HG02763 (cell line): ENCODE results near the gene OPN4.

Experiments used
- ATAC-seq: cut with Tn5 transposase; IDR thresholded peaks from one replicate; pipeline ENCODE4 v1.9.1; 2021; ENCODE audit warnings: mild to moderate bottlenecking, moderate library complexity; ENCODE audit not compliant: unreplicated experiment

OPN4 gene

GRCh38 chr10:86647773-86648703, 6.3 kb upstream of the OPN4 start:
- ATAC-seq, result no peak

- ATAC-seq, result no peak
Observed at GRCh38 chr10:86648704-86649427, 5.5 kb upstream of the OPN4 start.

- ATAC-seq, result no peak
Observed at GRCh38 chr10:86649471-86650150, 4.7 kb upstream of the OPN4 start.

- no peak for ATAC-seq
Observed at GRCh38 chr10:86650151-86650550, 4.2 kb upstream of the OPN4 start.

DNA sequence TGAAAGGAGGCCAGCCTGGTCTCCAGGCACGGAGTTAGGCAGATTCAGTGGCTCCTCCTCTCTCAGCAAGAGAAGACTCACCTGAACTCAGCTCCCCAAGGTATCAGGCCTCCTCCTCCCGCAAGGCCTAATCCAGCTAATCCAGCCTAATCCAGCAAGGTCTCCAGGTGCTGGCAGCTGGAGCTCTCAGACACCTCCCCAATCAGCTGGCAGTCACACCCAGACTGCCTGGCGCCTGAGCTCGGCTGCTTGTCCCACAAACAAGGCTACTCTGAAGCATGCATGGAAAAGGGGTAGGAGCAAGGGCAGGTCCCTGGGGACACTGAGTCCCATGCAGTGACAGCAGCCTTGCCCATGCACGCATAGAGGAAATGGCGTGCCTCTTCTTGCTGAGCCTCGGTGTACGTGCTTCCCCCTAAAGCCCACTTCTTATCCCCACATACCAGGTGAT, 3.3 kb upstream of the OPN4 start:
- ATAC-seq, result no peak

- no peak for ATAC-seq
Observed at GRCh38 chr10:86651631-86652331, 2.6 kb upstream of the OPN4 start.

DNA sequence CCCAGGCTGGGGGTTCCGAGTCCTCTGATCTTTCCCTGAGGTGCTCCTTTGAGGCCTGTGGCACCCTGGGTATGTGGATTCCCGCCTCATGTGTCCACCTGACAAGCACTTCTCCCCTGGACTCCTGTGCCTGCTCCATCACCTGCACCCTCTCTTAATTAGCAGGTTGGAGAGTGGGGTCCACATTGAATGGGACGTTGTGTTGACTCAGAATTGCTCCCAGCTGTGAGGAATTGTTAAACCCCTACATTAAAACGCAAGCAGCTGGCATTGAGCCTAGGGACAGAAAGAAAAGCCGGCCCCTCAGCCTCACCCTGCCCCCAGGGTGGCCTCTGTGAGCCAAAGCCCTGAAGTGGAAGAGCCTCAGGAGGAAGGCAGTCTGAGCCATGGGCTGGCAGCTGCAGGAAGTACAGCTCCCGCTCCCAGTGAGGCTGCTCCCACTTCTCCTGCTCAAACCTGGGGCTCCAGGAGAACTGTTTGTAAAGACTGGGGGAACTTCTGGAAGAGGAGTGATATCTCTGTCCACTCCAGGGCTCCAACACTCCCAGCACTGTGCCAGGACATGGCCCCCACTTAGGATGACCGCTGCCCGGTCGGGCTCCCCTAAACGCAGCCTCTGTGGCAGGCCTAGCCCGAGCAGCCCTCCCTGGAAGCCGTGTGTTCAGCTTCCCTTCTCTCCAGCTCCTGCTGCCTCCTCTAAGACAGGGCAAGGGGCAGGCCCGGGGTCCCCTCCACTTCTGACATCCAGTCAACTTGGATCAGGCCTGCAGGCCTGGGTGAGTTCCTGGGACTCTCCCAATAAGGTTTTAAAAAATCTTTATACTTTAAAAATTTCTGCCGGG, 1.8 kb upstream of the OPN4 start:
- ATAC-seq, result no peak

DNA sequence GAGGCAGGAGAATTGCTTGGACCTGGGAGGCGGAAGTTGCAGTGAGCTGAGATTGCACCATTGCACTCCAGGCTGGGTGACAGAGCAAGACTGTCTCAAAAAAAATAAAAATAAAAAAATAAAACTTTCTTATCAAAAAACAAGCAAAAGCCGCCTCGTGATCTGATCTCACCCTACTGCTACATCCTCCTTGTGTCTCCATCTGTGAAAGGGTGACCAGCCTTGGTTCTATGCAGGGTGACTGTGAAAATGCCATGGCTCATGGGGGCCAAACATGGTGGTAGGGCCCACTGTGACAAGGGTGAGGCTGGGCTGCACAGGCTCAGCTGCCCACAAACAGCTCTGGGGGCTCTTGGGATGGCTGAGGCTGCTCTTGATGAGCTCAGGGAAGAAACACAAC, 968 bp upstream of the OPN4 start:
- ATAC-seq, result no peak

DNA sequence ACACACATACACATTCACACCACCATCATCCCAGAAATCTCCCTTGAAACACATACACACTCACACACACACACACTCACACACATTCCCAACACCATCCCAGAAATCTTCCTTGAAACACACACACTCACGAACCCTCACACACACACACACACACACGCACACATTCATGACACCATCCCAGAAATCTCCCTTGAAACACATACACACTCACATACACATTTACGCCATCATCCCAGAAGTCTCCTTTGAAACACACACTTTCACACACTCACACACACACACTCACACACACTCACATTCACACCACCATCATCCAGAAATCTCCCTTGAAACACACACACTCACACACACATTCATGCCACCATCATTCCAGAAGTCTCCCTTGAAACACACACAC, 360 bp upstream of the OPN4 start:
- no peak for ATAC-seq

DNA sequence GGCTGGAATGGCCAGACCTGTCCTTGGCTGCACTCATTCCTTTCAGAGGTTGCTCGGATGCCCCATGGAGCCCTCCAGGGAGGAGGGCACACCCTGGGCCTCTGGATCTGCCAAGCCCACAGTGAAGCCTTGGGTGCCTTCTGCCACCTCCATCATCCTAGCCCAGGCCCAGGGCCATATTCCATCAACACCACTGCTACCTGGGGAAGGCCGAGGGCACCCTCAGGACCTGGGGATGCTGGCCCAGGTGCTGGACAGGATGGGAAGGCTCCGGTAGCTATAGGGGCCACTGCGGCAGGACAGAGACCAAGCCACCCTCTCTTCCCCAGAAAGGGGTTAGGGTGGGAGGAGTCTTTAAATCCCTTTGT, 810 bp downstream of the OPN4 start:
- ATAC-seq, result no peak

DNA sequence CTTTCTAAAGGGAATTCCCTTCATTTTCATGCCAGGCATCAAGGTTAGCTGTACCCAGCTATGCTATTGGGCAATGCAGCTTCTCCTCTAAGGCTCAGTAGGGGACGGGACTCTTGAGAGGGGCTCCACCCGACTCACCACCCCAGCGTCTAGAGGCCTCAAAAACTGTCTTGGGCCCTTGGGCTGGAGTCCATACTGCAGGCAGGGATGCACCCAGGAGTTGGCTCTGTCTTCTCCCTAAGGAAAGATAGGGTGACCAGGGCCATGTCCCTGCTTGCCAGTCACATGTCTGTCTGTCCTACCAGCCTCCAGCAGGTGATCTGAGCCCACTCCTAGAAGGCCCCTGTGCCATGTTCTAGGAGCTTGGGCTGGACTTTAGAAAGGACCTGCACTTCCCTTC, 1.2 kb downstream of the OPN4 start:
- no peak for ATAC-seq

GRCh38 chr10:86657011-86657395, 2.7 kb downstream of the OPN4 start:
- ATAC-seq, result no peak

DNA sequence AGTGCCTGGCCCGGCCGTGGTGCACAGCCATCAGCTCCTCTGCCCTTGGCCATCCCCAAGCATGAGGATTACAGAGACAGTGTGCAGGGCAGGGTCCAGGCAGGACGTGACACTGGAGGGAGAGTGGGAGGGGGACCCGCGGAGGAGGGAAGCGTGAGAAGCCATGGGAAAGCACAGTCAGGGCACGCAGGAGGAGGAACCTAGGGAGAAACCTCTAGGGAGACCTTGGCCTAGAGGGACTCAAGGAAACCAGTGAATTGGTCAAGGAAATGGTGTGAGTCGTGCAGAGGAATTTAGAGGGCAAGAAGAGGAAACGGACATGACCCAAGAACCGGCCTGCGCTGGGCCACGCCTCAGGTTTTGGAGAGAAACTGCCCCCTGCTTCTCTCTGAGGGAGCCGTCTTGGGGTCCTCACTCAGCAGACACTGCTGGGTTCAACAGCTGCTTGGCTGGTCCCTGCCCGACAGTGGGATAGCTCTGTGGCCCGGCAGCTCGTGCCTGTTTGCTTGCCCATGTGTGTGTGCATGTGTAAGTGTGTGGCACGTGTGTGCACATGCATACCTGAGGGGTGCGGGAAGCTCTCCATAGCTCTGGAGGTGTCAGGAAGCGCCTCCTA, 3.2 kb downstream of the OPN4 start:
- ATAC-seq, result no peak

DNA sequence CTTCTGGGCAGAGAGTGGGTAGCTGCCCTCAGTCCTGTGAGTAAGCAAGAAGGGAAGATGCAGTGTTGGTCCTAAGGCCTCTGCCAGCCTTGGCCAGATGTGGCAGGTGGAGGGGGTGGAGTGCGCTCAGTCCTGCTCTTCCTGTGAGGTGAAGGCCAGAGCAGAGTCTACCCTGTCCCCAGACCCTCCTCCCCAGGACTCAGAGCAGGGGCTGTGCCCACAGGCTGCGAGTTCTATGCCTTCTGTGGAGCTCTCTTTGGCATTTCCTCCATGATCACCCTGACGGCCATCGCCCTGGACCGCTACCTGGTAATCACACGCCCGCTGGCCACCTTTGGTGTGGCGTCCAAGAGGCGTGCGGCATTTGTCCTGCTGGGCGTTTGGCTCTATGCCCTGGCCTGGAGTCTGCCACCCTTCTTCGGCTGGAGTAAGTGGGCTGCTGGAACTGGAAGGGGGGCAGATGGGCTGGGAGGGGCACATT, 4.0 kb downstream of the OPN4 start:
- ATAC-seq, result no peak

GRCh38 chr10:86658751-86659150, 4.4 kb downstream of the OPN4 start:
- ATAC-seq, result no peak

DNA sequence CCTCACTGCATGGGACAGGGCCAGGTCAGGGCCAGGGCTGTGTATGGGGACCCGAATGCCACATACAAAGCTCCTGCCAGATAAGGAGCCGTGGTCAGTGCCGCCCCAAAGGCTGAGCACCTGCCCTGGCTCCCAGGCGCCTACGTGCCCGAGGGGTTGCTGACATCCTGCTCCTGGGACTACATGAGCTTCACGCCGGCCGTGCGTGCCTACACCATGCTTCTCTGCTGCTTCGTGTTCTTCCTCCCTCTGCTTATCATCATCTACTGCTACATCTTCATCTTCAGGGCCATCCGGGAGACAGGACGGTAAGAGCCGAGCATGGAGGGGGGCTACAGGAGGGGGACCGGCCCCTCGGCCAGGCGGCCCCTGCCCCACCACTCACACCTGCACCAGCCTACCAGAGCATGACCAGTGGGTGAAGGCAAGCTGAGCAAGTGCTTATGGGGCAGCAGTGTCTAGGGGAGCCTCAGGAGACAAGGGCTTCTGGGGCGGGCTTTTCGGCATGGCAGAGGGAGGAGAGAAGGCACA, 4.9 kb downstream of the OPN4 start:
- ATAC-seq, result no peak

DNA sequence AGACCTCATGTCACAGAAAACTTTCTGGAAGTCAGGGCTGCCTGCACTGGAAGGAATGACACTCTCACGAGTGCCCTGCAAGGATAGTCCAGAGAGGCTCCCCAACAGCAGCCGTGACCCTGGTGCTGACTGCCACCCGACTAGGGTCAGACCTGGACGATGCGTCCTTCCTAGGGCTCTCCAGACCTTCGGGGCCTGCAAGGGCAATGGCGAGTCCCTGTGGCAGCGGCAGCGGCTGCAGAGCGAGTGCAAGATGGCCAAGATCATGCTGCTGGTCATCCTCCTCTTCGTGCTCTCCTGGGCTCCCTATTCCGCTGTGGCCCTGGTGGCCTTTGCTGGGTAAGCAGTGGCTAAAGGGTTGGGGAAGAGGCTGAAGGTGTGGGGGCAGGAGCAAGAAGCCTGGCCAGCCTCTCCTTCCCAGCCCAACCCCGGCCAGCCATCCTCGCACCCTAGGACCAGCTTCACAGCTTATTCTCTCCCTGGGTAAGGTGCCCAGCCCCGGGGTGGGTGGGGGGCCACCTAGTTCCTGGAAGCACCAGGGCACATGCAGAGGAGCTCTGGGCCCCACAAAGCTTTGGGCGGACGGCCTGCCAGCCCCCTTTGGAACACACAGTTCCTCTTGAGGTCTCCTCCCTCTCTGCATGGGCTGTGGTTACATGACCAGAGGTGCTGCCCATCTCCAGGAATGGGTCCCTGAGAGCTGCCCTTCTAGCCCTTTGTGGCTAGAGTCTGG, 5.5 kb downstream of the OPN4 start:
- no peak for ATAC-seq

GRCh38 chr10:86661161-86662025, 7.0 kb downstream of the OPN4 start:
- no peak for ATAC-seq
